GM12878 (cell line): ENCODE results near the gene MED25. TPM values are rescaled to one million over a fixed set of nuclear protein-coding genes. Genes with fewer than 3 reads are reported as not detected.

Experiments
- ATAC-seq: fragments of 200-7000 bp; cut with Tn5 transposase; 3 replicates; pipeline ENCODE4 v1.9.1; 2020; ENCODE audit warnings: mild to moderate bottlenecking, moderate library complexity
- BruUV-seq: library from RNA; stranded (reverse); fragments of 400-500 nt; replicated peaks from 2 replicates; lab custom pipeline; 2021; lab: Mats Ljungman, UMichigan
- CTCF ChIA-PET: fragments of 300-600 bp; sonication (Branson Sonifier 250); formaldehyde crosslinking; extraction: SDS; loops from one replicate; lab custom pipeline; 2021; ENCODE audit warnings: inconsistent platforms; lab: Yijun Ruan, JAX
- POLR2A ChIA-PET: fragments of 350-600 bp; formaldehyde crosslinking; extraction: SDS; loops from one replicate; lab custom pipeline; 2021; ENCODE audit warnings: inconsistent platforms; lab: Charles Lee
- RAD21 ChIA-PET: fragments of 300-600 bp; sonication (Branson Sonifier 250); formaldehyde crosslinking; loops from one replicate; lab custom pipeline; 2023; ENCODE audit warnings: antibody characterized with exemption; ENCODE audit not compliant: unreplicated experiment; lab: Charles Lee
- SMC1A ChIA-PET: fragments of 300-600 bp; sonication (Branson Sonifier 250); formaldehyde crosslinking; loops from one replicate; lab custom pipeline; 2023; ENCODE audit not compliant: unreplicated experiment, uncharacterized antibody; lab: Charles Lee
- DNase-seq: peaks from one replicate; pipeline ENCODE4 v3.0.0-alpha.2; 2011; ENCODE audit warnings: low read depth, low spot score
- FAIRE-seq: peaks from 3 replicates; lab custom pipeline; 2011; peaks lifted over from hg19 to GRCh38; lab: Jason Lieb, UNC
- H2AFZ ChIP-seq: 2 replicates; pipeline ENCODE4 v1.6.0; 2011; ENCODE audit warnings: low read depth, low read length, control low read depth; ENCODE audit not compliant: control insufficient read depth
- H3K27ac ChIP-seq: 2 replicates; pipeline ENCODE4 v1.5.1; 2011; ENCODE audit warnings: control low read depth; ENCODE audit not compliant: control insufficient read depth, insufficient read depth
- H3K27me3 ChIP-seq, 2 experiments: replicated peaks in 1 of 2; 2 replicates each; pipeline versions ENCODE4 v1.6.0 to v1.6.1; 2011; ENCODE audit warnings: low read length in 1 of 2; ENCODE audit not compliant: control insufficient read depth in 2 of 2, insufficient read depth in 2 of 2
- H3K36me3 ChIP-seq, 2 experiments: 2 replicates each; pipeline ENCODE4 v1.5.1; 2011; ENCODE audit warnings: low read length in 1 of 2; ENCODE audit not compliant: control insufficient read depth in 2 of 2, insufficient read depth in 2 of 2
- H3K4me1 ChIP-seq: 2 replicates; pipeline ENCODE4 v1.6.1; 2011; ENCODE audit warnings: mild to moderate bottlenecking, low read length, moderate library complexity, mixed read lengths; ENCODE audit not compliant: control insufficient read depth, insufficient read depth
- H3K4me2 ChIP-seq: 2 replicates; pipeline ENCODE4 v1.6.0; 2011; ENCODE audit warnings: control low read depth; ENCODE audit not compliant: control insufficient read depth, insufficient read depth
- H3K4me3 ChIP-seq: fragments of 200-600 bp; sonication (generic); 2 replicates; pipeline ENCODE4 v1.5.1; 2016
- H3K79me2 ChIP-seq: 2 replicates; pipeline ENCODE4 v1.6.0; 2011; ENCODE audit warnings: low read length; ENCODE audit not compliant: control insufficient read depth, insufficient read depth
- H3K9ac ChIP-seq: 2 replicates; pipeline ENCODE4 v1.8.0; 2011; ENCODE audit warnings: low read length, control low read depth, mixed read lengths; ENCODE audit not compliant: control insufficient read depth, insufficient read depth
- H3K9me3 ChIP-seq: replicated peaks from 3 replicates; pipeline ENCODE4 v1.5.1; 2011; ENCODE audit warnings: mild to moderate bottlenecking, low read length; ENCODE audit not compliant: control insufficient read depth, insufficient read depth
- H4K20me1 ChIP-seq: 2 replicates; pipeline ENCODE4 v1.6.0; 2011; ENCODE audit not compliant: control insufficient read depth, insufficient read depth
- BRCA1 ChIP-seq: IDR thresholded peaks from 2 replicates; pipeline ENCODE4 v1.6.1; 2011; ENCODE audit warnings: low read depth, low read length, improper control_type of control experiment
- IKZF1 ChIP-seq: fragments of 450-650 bp; conservative IDR thresholded peaks from 2 replicates; pipeline ENCODE4 v1.6.1; 2017; ENCODE audit warnings: antibody characterized with exemption, mild to moderate bottlenecking
- IKZF2 ChIP-seq, 2 experiments: fragments of 450-650 bp; IDR thresholded peaks; 2 replicates each; pipeline ENCODE4 v1.6.1; 2017; ENCODE audit warnings: mild to moderate bottlenecking in 2 of 2, moderate library complexity in 2 of 2
- MXI1 ChIP-seq: fragments of 150-350 bp; IDR thresholded peaks from 2 replicates; pipeline ENCODE4 v1.6.1; 2011; ENCODE audit warnings: low read depth, mild to moderate bottlenecking, inconsistent platforms, low read length, improper control_type of control experiment
- NBN ChIP-seq: fragments of 450-650 bp; IDR thresholded peaks from 2 replicates; pipeline ENCODE4 v1.6.1; 2016
- NFXL1 ChIP-seq: fragments of 450-650 bp; IDR thresholded peaks from 2 replicates; pipeline ENCODE4 v1.6.1; 2017; ENCODE audit warnings: antibody characterized with exemption, mild to moderate bottlenecking, borderline replicate concordance
- RB1 ChIP-seq: fragments of 450-650 bp; formaldehyde crosslinking; IDR thresholded peaks from 2 replicates; pipeline ENCODE4 v1.6.1; 2017; ENCODE audit warnings: mild to moderate bottlenecking, borderline replicate concordance
- SIX5 ChIP-seq: IDR thresholded peaks from 2 replicates; pipeline ENCODE4 v1.6.1; 2011; ENCODE audit warnings: mild to moderate bottlenecking, low read depth, low read length, moderate library complexity; ENCODE audit not compliant: severe bottlenecking
- SMAD1 ChIP-seq: fragments of 450-650 bp; IDR thresholded peaks from 2 replicates; pipeline ENCODE4 v1.6.1; 2018; ENCODE audit warnings: mild to moderate bottlenecking, low read depth; ENCODE audit not compliant: partially characterized antibody
- SPI1 ChIP-seq: IDR thresholded peaks from 2 replicates; pipeline ENCODE4 v1.6.1; 2011; ENCODE audit warnings: low read depth, mild to moderate bottlenecking, low read length, moderate library complexity, borderline replicate concordance; ENCODE audit not compliant: insufficient read depth
- TBL1XR1 ChIP-seq: IDR thresholded peaks from 2 replicates; pipeline ENCODE4 v1.6.1; 2012; ENCODE audit warnings: low read depth, low read length, improper control_type of control experiment
- WGBS: methylation state at CpG from one replicate; pipeline ENCODE4 v1.1.6; 2016; ENCODE audit warnings: low lambda C conversion rate; ENCODE audit not compliant: insufficient replicate concordance, insufficient coverage; ENCODE audit errors: missing lambda C conversion rate; 5-methylcytosine and 5-hydroxymethylcytosine counted together
- in situ Hi-C: fragments of 300-500 bp; cut with MboI; formaldehyde crosslinking; loops from 9 replicates; pipeline ENCODE4 v1.14.3; 2018; ENCODE audit warnings: mixed read lengths
- intact Hi-C: fragments of 100-400 bp; cut with micrococcal nuclease; formaldehyde crosslinking; loops from one replicate; pipeline ENCODE4 v1.14.2; 2022; ENCODE audit not compliant: unreplicated experiment
- polyA plus RNA-seq, 11 experiments: library from polyadenylated mRNA; depleted of rRNA in 4 of 11; unstranded in 6 of 11; stranded (reverse) in 5 of 11; fragments of >200 nt; fragmentation: Nextera tagmentation in 4 of 11; fragmentation: Illumina TruSeq in 1 of 11; extraction: Ambion mirVana in 4 of 11; extraction: Trizol in 1 of 11; gene quantifications; 1 replicate in 1 of 11; 2 replicates in 10 of 11; pipeline versions ENCODE4 v1.2.1 to v1.2.3, GENCODE V29; 2011 to 2016; ENCODE audit warnings: inconsistent platforms in 2 of 11, missing spikeins in 2 of 11, low read depth in 1 of 11
- total RNA-seq, 4 experiments: library from RNA; depleted of rRNA in 3 of 4; stranded (reverse); fragments of >200 nt in 3 of 4; fragmentation: Illumina TruSeq in 1 of 4; extraction: Trizol in 1 of 4; gene quantifications; 2 replicates each; pipeline versions ENCODE4 v1.2.1 to v1.2.3, GENCODE V29; 2013 to 2021
- TF ChIP-seq, protein P1 (sequence below): fragments of 150-350 bp; IDR thresholded peaks from 2 replicates; pipeline ENCODE4 v1.6.1; 2014; ENCODE audit warnings: mild to moderate bottlenecking, low read depth, low read length
- TF ChIP-seq, protein P2 (sequence below): fragments of 450-650 bp; IDR thresholded peaks from 2 replicates; pipeline ENCODE4 v1.6.1; 2016; ENCODE audit warnings: mild to moderate bottlenecking
- TF ChIP-seq, protein P3 (sequence below): fragments of 450-650 bp; IDR thresholded peaks from 2 replicates; pipeline ENCODE4 v1.6.1; 2016; ENCODE audit warnings: mild to moderate bottlenecking, moderate library complexity, borderline replicate concordance

Gene MED25
- total and polyA plus RNA-seq, 10 of the 15 experiments (the other 5 are each of a cell fraction or from before 2014, with no cell fraction given): 3.5 to 53.9 (median 17.1) TPM

GRCh38 chr19:49776371-49776764 is 41.7 kb upstream of the MED25 start (continued):
- TF ChIP-seq, protein P1, sequence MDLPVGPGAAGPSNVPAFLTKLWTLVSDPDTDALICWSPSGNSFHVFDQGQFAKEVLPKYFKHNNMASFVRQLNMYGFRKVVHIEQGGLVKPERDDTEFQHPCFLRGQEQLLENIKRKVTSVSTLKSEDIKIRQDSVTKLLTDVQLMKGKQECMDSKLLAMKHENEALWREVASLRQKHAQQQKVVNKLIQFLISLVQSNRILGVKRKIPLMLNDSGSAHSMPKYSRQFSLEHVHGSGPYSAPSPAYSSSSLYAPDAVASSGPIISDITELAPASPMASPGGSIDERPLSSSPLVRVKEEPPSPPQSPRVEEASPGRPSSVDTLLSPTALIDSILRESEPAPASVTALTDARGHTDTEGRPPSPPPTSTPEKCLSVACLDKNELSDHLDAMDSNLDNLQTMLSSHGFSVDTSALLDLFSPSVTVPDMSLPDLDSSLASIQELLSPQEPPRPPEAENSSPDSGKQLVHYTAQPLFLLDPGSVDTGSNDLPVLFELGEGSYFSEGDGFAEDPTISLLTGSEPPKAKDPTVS: no peak
- TF ChIP-seq MXI1: no peak
- TF ChIP-seq, protein P2, sequence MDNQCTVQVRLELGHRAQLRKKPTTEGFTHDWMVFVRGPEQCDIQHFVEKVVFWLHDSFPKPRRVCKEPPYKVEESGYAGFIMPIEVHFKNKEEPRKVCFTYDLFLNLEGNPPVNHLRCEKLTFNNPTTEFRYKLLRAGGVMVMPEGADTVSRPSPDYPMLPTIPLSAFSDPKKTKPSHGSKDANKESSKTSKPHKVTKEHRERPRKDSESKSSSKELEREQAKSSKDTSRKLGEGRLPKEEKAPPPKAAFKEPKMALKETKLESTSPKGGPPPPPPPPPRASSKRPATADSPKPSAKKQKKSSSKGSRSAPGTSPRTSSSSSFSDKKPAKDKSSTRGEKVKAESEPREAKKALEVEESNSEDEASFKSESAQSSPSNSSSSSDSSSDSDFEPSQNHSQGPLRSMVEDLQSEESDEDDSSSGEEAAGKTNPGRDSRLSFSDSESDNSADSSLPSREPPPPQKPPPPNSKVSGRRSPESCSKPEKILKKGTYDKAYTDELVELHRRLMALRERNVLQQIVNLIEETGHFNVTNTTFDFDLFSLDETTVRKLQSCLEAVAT: no peak
- no peak for TF ChIP-seq TBL1XR1
- no peak for TF ChIP-seq BRCA1
- TF ChIP-seq, all 136 proteins: peak for 0

DNA sequence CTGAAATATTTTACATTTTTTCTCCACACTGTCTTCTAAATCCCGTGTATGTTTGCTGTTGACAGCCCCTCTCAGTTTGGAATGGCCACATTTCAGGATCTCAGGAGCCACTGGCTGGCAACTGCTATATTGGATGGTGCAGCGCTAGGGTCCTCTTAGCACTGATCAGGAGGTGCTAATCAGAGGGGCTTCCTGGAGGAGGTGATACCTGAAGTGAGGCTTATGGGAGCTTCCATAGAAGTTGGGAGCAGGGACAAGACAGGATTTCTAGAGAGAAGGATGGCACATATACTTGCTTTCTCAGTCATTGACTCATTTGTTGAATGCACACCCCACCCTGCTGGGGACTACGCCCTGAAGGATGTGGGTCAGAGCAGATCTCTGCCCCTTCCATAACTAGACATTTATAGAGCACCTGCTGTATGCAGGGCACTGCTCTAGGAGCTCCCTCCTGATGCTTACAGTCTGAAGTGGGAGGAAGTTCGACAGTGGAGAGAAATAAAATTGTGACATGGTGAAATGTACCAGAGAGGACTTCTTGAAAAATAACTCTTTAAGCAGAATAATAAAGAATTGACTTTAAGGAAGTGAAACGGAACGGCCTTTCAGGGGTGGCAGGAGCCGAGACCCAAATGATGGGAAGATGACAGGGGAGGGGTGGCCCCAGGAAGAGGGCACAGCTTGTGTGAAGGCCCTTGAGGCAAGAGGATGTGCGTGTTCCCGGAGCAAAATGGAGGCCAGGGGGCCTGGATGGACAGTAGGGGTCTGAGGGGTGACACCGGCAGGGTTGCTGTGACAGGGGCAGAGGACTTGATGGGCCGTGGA is 38.1 kb upstream of the MED25 start:
- POLR2A ChIA-PET: interaction anchor here (0.5 to 0.8 kb wide), 2 partner anchors 8 to 85 kb away, joined by 3 to 7 read pairs; no protein-coding TSS in a partner anchor
- no peak for TF ChIP-seq NBN
- TF ChIP-seq IKZF1: 0 out of 2 replicates have a peak, but pooled peaks have one; percentile 14
- TF ChIP-seq, protein P3, sequence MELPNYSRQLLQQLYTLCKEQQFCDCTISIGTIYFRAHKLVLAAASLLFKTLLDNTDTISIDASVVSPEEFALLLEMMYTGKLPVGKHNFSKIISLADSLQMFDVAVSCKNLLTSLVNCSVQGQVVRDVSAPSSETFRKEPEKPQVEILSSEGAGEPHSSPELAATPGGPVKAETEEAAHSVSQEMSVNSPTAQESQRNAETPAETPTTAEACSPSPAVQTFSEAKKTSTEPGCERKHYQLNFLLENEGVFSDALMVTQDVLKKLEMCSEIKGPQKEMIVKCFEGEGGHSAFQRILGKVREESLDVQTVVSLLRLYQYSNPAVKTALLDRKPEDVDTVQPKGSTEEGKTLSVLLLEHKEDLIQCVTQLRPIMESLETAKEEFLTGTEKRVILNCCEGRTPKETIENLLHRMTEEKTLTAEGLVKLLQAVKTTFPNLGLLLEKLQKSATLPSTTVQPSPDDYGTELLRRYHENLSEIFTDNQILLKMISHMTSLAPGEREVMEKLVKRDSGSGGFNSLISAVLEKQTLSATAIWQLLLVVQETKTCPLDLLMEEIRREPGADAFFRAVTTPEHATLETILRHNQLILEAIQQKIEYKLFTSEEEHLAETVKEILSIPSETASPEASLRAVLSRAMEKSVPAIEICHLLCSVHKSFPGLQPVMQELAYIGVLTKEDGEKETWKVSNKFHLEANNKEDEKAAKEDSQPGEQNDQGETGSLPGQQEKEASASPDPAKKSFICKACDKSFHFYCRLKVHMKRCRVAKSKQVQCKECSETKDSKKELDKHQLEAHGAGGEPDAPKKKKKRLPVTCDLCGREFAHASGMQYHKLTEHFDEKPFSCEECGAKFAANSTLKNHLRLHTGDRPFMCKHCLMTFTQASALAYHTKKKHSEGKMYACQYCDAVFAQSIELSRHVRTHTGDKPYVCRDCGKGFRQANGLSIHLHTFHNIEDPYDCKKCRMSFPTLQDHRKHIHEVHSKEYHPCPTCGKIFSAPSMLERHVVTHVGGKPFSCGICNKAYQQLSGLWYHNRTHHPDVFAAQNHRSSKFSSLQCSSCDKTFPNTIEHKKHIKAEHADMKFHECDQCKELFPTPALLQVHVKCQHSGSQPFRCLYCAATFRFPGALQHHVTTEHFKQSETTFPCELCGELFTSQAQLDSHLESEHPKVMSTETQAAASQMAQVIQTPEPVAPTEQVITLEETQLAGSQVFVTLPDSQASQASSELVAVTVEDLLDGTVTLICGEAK: no peak
- no peak for TF ChIP-seq RB1
- peak; percentile 78; the same call in 1 of the 2 replicates for TF ChIP-seq SPI1
- no peak for TF ChIP-seq SMAD1
- no peak for TF ChIP-seq NFXL1
- TF ChIP-seq SIX5: no peak
- peak in 1 of 2 experiments; percentile 20; a peak in 1 of 4 replicates for TF ChIP-seq IKZF2 (IDR thresholded peaks at IDR 0.05)

More for the DNA sequence above, 38.1 kb upstream of the MED25 start:
- RAD21 ChIA-PET: no interaction called here
- no peak overlapping the region for H3K9ac ChIP-seq
- intact Hi-C loops (no loop called here), in situ Hi-C loops (no loop called here)
- H3K79me2 ChIP-seq: no peaks in the 10 kb centered on the region; the same call in 1 of the 2 replicates
- no TSS peak for BruUV-seq
- no peak overlapping the region for H2AFZ ChIP-seq
- no peaks in the 10 kb centered on the region for H4K20me1 ChIP-seq
- ATAC-seq (peak; percentile 61), FAIRE-seq (no peak), DNase-seq (peak; percentile 3)
- WGBS: 35% methylated on average over 11 of the region's 11 CpGs
- H3K36me3 ChIP-seq: peaks cover 3 to 9% of the 10 kb centered on the region in 2 experiments; a peak in 3 of 4 replicates
- SMC1A ChIA-PET: no interaction called here
- peak overlapping the region; percentile 8; the same call in 1 of the 2 replicates for H3K27ac ChIP-seq
- CTCF ChIA-PET: interaction anchor here (1.0 kb wide), 1 partner anchor 62 kb away, joined by 3 read pairs; no protein-coding TSS in a partner anchor
- no peak overlapping the region for H3K4me3 ChIP-seq
- peaks cover 11% of the 10 kb centered on the region for H3K4me1 ChIP-seq
- H3K4me2 ChIP-seq: peak overlapping the region; percentile 49; the same call in 1 of the 2 replicates
- H3K27me3 ChIP-seq: no peaks in the 10 kb centered on the region
- no peaks in the 10 kb centered on the region; the same call in 2 of the 3 replicates for H3K9me3 ChIP-seq
